ENCODE measurements around the gene THSD4. TPM values are rescaled to one million over a fixed set of nuclear protein-coding genes. Genes with fewer than 3 reads are reported as not detected.

The THSD4 gene
- total and polyA plus RNA-seq, 9 of the 15 experiments (the other 6 are each of a cell fraction or from before 2014, with no cell fraction given): 0.04 TPM; not detected in 5

- TF ChIP-seq FOXP4 (CRISPR knock-in tag; IDR thresholded peaks at IDR 0.05; ENCODE audit: borderline replicate concordance) (no peak), XRCC5 (IDR thresholded peaks at IDR 0.05; ENCODE audit: low read depth, low read length) (no peak), KAT7 (CRISPR knock-in tag; IDR thresholded peaks at IDR 0.05; ENCODE audit: borderline replicate concordance) (no peak), DDX20 (tag; IDR thresholded peaks at IDR 0.05; ENCODE audit: low read depth) (no peak), SMAD3 (CRISPR knock-in tag; conservative IDR thresholded peaks at IDR 0.05) (no peak), POLR2A (conservative IDR thresholded peaks at IDR 0.05) (no peak), ZFP91 (CRISPR knock-in tag; IDR thresholded peaks at IDR 0.05) (no peak), U2AF1 (optimal IDR thresholded peaks at IDR 0.05; ENCODE audit: low read depth, low read length) (no peak), ETS2 (tag; IDR thresholded peaks at IDR 0.05; ENCODE audit: borderline replicate concordance, poor library complexity, severe bottlenecking) (no peak), HNRNPLL (IDR thresholded peaks at IDR 0.05; ENCODE audit: low read depth, low read length, poor library complexity, severe bottlenecking) (no peak), NCOA6 (IDR thresholded peaks at IDR 0.05) (no peak), TSHZ1 (CRISPR knock-in tag; IDR thresholded peaks at IDR 0.05) (no peak)
These were observed 144.6 kb downstream of the THSD4 start (continued) for GRCh38 chr15:71259866-71260265.
